HG03097 (cell line): ENCODE results near the gene PRRC2B.
"Not testable (repeated sequence)": the region's sequence is repeated elsewhere in the genome, so short reads cannot be mapped to it uniquely, and the experiment has no call there.

Experiments used
- ATAC-seq: cut with Tn5 transposase; IDR thresholded peaks from one replicate; pipeline ENCODE4 v1.9.1; 2021; ENCODE audit not compliant: unreplicated experiment, low FRiP score

PRRC2B gene

DNA sequence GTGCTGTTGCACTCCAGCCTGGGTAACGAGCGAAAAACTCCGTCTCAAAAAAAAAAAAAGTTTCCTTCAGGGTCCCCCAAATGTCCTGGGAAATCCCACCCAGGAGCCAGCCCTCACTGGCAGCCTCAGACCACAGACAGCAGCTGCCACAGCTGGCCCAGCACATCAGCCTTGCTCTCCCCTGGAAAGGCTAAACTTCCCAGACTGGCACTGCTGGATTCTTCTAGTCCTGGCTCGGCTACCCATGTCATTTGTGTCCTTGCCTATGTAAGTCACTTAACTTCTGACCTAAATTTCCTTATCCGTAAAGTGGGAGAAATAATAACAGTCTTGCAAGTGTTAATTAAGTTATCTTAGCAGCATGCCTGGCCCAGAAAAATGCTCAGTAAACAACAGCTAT, 8.6 kb upstream of the PRRC2B start:
- no peak for ATAC-seq

DNA sequence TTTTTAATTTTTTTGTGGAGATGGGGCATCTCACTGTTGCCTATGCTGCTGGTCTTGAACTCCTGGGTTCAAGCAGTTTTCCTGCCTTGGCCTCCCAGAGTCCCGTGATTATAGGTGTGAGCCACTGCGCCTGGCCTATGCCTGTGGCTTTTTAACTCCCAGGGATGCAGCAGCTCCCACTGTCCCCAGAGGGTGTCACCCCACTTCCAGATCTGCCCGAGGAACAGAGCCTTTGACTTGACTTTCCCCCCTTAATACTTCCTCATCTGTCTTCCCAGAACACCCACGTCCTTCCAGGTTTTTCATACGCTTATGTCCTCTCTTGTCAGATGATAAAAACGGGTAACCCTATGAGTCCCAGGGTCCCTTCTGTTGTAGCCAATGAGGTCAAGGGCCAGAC, 7.6 kb upstream of the PRRC2B start:
- no peak for ATAC-seq

DNA sequence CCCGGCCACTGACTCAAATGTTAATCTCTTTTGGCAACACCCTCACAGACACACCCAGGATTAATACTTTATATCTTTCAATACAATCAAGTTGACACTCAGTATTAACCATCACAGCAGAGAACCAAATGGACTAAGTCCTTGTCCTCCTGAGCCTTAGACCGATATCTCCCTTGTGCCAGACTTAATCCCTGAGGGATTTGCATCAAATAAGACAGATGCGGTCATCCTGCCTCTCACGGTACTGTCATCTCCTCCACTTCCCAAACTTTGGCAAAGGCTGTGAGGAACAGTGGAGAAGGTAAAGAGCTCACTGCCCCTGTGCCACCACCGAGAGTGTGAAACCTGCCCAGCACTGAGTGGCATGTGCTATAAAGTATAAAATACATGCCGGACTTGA, 6.5 kb upstream of the PRRC2B start:
- no peak for ATAC-seq

DNA sequence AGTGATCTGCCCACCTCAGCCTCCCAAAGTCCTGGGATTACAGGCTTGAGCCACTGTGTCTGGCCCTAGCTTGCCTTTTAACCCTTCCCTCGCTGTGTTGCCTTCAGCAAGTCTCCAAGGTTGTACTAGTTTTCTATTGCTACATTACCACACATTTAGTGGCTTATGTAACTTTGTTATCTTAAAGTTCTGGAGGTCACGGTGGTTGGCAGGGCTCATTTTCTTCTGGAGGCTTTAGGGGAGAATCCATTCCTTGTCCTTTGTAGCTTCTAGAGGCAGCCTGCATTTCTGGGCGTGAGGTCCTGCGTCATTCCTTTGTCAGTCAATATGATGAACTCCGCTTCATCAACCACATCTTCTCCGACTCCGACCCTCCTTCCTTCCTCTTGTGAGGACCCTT, 2.9 kb upstream of the PRRC2B start:
- ATAC-seq = no peak

DNA sequence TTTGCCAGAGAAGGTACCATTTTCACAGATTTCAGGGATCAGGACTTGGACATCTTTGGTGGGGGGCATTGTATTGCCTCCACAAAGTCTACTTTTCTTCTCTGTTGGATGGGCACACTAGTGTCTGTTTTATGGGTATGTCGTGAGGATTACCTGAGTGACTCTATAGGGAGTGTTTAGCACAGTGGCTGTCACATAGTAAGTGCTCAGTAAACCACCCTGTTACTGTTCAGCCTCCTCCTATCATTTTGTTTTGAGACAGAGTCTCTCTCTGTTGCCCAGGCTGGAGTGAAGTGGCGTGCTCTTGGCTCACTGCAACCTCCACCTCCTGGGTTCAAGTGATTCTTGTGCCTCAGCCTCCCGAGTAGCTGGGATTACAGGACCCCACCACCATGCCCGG, 2.4 kb upstream of the PRRC2B start:
- no peak for ATAC-seq

DNA sequence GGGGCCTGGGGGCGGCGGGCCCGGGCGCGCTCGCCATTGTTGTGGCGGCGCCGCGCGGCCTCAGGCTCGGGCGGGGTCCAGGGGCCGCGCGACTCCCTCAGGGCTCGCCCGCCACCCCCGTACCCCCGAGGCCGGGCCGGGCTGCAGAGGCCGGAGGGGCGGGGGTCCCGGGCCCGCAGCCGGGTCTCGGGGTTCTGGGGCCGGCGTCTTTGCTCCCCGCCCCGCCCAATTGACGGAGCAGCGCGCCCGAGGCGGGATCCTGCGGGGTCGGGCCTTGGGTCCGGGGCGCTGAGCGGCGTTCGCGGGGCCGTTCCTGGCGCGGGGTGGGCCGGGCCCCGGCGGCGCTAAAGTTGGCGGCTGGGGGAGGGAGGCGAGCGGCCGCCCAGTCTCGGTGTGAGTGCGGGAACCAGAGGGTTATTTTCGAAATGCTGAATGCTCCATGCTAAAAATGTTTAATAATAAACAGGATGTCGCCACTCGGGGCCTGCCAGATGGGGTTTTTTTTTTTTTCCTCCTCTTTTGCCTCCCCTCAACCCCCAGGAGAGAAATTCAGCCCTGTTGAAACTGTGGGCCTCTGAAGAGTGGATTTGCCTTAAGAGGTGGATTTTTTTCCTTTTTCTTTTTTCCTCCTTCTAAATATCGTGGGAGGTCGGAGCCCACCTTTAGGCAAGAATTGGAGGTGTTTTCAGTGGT, 724 bp downstream of the PRRC2B start:
- peak; percentile 47 for ATAC-seq

DNA sequence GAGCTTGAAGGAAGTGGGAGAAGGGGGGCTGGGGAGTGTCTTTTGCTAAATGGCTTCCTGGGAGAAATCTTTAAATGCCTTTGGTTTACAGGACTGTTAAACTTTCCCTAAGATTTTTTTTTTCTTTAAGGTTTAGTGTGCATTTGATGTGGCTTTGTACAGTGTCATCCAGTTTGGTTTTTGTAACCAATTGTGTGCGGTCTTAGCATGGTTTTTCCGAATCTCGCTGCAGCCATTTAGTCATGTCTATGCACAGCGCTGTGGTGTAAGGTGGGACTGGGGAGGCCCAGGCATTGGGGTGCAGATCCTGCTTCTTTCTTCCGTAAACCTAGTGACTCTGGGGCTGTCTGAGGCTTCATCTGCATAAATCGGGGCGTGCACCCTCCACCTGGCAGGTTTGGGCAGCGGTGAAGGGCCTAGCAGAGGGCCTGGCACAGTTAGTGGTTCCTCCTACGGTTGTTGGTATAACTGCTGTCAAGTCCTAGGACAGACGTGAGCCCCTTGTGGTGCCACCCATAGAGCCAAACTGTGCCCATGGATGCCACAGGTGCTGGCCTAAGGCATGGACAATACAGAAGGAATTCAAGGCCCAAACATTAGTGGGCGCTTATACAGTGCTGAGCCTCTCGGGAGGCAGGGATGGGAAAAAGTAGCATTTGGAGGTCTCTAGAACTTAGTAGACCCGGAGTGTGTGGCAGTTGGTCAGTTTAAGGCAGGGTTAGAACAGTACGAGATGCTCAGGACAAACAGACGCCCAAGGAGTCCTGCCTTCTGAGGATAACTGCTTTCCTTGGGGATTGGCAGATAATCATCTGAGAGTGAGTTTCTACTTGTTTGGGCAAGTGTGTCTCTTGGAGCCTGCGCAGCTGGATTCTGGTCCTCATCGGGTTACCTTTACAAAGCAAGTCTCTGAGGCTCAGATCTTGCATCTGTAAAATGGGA, 1.5 kb downstream of the PRRC2B start:
- no peak for ATAC-seq

DNA sequence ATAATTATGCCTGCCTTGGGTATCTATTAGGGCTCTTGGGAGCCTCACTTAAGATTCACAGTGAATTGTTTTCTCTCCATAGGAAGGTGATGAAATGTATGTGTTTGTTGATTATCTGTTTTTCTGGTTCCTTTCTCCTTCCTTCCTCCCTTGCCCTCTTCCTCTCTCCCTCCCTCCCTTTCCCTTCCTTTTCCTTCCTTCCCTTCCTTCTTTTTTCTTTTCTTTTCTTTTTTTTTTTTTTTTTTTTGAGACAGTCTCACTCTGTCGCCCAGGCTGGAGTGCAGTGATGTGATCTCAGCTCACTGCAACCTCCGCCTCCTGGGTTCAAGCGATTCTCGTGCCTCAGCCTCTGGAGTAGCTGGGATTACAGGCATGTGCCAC, 2.2 kb downstream of the PRRC2B start:
- not testable (repeated sequence) for ATAC-seq

DNA sequence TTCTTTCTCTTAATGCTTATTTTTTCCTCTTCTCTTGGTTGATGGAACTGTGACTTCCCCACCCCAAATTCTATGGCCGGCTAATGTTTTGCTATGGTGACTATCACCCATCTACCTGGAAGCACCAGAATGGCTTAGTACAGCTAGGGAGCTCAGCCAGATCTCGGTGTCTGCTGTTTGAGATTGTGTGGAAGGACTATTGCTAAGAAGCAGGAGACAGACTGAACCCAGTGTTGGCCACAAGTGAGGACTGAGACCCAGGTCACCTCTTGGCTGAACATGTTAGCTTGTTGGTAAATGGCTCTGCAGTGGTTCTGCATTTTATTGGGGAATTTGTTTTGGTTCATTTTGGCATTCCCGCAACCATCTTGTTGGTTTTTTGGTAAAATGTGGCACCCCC, 2.7 kb downstream of the PRRC2B start:
- ATAC-seq = no peak

DNA sequence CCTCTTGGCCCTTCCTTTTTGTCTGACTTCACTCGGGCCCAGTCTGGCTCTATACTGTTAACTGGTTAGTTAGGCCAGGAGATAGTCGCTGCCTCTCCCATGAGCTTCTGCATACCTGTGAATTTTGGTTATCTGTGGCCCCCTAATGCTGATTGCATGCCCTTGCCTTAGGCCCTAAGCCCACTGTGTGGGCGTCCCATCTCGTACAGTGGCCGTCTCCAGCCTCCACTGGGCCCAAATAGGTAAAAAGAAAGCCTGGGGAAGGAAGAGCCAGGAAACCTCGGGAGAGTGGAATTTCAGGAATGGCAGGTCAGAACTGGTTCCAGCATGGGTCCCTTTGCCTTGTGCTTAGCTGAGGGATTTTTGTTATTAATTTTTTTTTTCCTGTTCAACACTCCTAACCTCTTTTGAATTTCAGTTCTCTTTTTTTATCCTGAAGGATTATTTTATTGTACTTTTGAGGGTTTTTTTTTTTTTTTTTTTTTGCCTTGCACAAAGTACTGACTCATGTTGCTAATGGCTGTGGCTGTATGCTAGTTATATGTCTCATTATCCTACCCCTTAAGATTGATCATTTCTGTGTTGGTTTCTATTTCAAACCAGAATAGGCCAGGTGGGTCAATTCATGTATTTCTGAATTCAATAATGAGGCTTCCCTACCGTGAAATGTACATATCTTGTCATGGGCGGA, 3.4 kb downstream of the PRRC2B start:
- ATAC-seq = no peak

DNA sequence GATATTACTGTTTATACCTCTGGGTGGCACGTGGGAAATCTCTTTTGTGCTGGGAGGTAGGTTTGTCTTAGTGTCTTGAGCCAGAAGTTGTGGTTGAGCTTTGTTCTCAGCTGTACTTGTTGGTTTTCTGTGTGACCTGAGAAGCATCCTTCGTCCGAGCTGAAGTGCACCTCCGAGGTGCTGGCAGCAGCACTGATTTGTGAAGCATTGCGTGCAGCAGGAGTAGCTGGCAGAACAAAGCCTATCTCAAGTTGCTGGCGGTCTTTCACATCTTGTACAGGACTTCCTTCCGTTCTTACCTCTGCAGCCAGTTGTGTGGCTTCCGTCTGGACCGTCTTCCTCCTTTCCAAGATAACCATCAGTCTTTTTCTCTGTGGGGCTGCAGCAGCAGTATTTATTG, 4.3 kb downstream of the PRRC2B start:
- no peak for ATAC-seq

DNA sequence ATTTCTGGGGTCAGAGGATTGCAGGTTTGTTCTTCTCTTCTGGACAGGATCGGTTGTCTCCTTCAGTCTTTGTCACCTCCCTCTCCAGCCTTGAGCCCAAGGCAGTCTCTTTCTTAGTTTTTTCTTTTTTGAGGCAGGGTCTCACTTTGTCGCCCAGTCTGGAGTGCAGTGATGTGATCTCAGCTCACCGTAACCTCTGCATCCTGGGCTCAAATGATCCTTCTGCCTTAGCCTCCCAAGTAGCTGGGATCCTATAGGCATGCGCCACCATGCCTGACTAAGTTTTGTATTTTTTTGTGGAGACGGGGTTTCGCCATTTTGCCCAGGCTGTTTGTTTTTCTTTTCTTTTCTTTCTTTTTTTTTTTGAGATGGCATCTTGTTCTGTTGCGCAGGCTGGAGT, 6.1 kb downstream of the PRRC2B start:
- no peak for ATAC-seq

DNA sequence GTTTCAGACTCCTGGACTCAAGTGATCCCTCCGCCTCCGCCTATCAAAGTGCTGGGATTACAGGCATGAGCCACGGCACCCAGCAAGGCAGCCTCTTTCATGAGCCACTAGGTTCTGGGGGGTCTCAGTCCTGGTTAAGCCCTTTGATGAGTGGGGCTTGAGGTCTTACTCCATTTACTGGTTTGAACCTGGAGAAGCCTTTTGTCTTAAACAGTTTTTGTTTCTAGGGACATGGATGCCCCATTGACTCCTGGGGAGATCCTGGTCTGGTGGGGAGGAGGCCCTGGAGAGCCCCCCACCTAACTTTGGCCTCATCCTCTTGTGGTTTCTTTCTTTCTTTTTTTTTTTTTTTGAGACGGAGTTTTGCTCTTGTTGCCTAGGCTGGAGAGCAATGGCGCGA, 6.7 kb downstream of the PRRC2B start:
- no peak for ATAC-seq

DNA sequence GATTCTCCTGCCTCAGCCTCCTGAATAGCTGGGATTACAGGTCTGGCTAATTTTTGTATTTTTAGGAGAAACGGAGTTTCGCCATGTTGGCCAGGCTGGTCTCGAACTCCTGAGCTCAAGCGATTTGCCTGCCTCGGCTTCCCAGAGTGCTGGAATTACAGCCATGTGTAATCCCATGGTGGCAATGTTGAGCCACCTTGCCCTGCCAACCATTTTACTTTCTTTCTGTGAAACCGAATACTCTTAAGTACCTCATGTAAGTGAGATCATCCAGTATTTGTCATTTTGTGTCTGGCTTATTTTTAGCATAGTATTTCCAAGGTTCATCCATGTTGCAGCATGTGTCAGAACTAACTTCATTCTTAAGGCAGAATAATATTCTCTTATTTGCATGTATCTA, 8.2 kb downstream of the PRRC2B start:
- ATAC-seq = no peak

DNA sequence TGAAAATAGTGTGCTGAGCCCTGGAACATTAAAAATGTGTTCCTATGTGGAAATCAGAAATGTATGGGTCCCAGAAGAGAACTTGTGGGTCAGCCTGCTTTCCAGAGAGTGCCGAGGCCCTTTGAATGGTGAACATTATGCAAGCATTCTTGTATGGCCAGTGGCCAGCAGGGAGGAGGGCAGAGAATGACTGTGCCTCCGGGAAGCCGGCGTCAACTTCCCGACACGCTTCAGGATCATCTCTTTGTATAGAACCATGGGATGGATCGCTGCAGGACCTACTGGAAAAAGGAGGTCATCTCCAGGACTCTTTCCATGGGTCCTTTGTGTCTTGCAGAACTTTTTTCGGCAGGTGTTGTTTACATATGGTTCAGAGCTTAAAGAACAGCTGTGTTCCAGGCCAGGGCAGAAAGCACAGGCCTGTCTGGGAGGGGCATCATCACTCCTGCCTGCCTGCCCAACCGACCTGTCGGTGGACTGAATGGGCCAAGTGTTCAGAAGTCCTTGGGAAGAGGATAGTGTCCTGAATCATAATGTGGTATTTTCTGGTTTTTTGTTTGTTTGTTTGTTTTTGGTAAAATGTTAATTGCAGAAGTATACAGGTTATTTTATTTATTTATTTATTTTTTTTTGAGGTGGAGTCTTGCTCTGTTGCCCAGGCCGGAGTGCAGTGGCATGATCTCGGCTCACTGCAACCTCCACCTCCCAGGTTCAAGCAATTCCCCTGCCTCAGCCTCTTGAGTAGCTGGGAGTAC, 9.0 kb downstream of the PRRC2B start:
- no peak for ATAC-seq

DNA sequence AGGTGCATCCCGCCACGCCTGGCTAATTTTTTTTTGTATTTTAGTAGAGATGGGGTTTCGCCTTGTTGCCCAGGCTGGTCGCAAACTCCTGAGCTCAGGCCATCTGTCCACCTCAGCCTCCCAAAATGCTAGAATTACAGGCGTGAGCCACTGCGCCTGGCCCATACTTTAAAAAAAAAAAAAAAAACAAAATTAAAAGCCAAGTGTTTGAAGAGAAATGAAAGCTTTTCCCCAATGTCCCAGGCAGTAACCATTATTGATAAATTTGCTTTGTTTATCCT, 9.5 kb downstream of the PRRC2B start:
- ATAC-seq = no peak

DNA sequence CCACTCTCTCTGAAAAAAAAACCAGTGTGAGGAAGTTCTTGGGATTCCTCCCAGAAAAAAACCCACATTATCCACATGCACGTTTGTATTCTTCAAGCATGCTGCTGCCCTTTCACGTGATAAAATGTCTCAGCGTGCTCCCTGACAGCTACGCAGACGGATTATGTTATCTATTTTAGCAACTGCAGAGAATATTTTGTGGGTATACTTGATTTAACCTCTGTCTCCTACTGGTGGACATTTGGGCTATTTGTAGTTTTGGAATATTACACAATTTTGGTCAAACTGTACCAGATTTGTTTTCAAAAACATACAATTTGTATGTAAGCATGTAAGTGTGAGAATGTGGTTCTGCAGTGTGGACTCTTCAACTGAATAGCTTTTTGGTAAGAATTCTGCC, 10.7 kb downstream of the PRRC2B start:
- ATAC-seq = no peak

DNA sequence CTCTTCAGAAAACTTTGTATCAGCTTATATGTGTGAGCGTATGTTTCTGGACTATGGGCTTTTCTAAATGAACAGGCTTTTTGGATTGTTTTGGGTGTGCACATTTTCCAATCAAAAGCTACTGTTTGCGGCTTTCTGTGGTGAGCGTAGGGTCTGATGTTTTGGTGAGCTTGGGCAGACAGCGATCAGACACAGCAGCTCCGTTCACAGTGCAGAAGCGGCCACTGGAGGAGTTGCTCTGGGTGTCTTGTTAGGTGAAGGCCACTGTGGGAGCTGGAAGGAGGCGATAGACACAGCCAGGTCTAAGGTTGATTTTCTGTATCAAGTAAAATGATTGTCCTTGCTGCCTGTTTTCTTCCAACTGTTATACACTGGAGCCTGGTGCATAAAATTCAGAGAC, 11.1 kb downstream of the PRRC2B start:
- no peak for ATAC-seq

DNA sequence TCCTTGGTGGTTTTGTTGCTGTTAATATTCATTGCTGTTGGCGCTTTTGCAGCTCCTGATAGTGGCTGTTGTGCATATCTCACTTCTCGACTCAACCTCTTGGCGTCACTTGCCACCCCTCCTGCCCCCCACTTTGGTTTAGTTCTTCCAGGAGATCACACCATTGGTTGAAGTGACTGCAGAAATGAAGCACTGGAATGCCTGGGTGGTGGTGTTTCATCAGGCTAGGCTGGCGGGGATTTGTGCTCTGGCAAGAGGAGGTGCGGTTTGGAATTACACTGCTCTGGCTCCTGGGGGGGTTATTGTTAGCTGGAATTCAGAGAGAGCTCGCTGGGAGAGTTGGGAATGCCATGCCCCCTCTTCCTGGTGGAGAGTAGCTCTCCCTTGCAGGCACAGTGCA, 11.5 kb downstream of the PRRC2B start:
- no peak for ATAC-seq

DNA sequence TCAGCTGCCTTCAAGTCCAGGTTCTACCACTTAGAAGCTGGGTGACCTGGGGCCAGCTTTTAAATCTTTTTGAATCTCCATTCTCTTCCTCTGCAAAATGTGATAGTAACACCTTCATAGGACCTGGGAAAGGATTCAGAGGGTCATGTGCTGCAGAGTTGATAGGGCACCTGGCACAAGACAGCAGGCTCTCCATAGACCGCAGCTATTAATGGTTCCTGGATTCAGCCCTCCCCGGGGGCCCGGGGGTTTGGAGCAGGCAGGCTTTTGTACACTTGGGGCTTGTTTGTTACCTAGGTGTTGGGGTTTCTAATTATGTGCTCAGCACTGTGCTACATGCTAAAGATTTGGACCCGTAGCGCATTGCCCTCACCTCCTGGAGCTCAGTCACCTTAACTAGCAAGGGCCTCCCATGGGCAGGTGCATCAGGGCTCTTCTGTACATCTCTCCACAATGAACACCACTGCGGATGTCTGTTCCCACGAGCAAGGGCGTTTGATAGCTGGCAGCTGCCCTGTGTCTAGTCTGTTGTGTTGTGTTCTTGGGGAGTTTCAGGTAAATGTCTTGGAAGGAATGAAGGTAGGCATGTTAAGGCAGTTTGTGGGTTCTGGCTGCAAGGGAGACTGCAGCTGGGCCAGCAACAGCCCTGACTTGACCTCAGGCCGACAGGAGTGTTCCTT, 12.1 kb downstream of the PRRC2B start:
- no peak for ATAC-seq
